LoVo (cell line): ENCODE data around the gene C7orf33.

Experiments
- DNase-seq: peaks from one replicate; pipeline ENCODE4 v3.0.0-alpha.2; 2016; ENCODE audit warnings: low spot score

C7orf33 gene

GRCh38 chr7:148628011-148628410, 37.4 kb downstream of the C7orf33 start:
- DNase-seq, result no peak

DNA sequence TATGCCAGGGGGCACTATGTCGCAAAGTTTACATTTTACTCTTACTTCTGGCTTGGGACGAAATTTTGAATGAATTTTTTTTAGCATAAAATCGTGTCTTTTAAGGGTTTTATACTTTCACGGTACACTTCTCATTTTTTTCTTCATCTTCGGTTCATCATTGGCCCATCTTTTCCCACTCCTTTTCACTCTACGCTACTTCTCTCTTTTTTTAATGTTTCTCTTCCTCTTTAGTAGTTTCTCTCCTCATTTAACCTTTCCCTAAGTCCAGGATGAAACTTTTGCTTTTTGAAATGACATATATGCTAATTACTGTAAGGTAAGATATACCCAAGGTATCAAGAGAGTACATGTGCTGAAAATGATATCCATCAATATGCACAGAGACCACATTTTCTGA, 39.5 kb downstream of the C7orf33 start:
- DNase-seq, result no peak

- no peak for DNase-seq
These were observed 43.2 kb downstream of the C7orf33 start for GRCh38 chr7:148633761-148634160.

DNA sequence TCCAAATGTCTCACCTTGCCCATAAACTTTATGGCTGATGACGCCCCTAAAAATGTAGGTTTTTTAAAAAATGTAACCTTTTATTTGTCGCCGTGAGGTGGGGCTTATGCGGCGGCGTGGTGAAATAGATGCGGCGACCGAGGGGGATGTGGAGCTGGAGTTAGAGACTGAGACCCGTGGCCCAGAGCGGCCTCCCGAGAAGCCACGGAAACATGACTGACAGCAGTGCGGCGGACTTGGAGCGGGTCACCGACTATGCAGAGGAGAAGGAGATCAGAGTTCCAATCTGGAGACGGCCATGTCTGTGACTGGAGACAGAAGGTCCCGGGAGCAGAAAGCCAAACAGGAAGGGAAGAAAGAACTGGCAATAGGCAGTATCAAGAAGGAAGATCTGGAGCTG, 46.5 kb downstream of the C7orf33 start:
- no peak for DNase-seq

DNA sequence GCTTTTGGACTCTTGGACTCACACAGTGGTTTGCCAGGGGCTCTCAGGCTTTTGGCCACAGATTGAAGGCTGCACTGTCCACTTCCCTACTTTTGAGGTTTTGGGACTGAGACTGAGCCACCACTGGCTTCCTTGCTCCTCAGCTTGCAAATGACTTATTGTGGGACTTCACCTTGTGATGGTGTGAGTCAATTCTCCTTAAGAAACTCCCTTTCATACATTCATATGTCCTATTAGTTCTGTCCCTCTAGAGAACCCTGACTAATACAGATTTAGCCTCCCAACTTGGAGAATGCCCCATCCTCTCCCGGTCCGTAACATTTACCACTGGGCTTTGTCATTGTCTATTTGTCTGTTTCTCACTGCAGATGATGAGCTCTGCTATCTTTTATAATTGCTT, 55.3 kb downstream of the C7orf33 start:
- DNase-seq, result no peak

DNA sequence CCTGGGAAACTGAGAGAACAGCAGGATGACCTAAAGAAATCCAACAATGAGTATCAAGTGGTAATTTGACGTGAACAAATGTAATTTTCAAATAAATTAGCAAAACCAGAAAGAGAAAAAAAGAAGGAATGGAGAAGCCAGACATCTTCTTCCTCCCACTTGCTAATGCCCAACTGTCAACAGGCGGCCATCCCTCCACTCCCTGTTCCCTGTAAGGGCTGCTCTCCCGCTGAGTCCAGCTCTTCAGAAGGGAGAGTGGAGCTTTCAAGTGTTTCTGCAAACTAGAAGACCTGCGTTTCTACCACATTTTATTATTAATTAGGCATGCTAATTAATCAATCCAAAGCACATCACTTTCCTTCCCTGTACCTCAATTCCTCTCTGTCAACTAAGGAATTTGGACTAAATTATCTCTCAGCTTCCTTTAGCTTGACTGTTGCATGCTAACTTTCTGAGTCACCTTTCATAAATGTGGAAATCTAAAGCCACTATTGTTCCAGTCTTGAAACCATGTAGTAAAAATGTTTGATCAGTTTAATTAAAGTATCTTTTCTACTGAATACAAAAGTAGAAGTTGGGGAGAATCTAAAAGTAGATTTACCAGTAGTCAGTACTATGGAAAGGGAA, 59.8 kb downstream of the C7orf33 start:
- DNase-seq, result peak; percentile 48

GRCh38 chr7:148652773-148653172, 62.2 kb downstream of the C7orf33 start:
- DNase-seq, result no peak

GRCh38 chr7:148657929-148658328, 67.4 kb downstream of the C7orf33 start:
- no peak for DNase-seq

- no peak for DNase-seq
These were observed 70.9 kb downstream of the C7orf33 start for GRCh38 chr7:148661471-148661870.

GRCh38 chr7:148662646-148663045, 72.1 kb downstream of the C7orf33 start:
- peak; percentile 22 for DNase-seq

GRCh38 chr7:148664324-148664723, 73.8 kb downstream of the C7orf33 start:
- DNase-seq, result no peak

GRCh38 chr7:148665221-148665620, 74.7 kb downstream of the C7orf33 start:
- no peak for DNase-seq
